ENCODE results near the gene PGLYRP3.
"Not testable (repeated sequence)": the region's sequence is repeated elsewhere in the genome, so short reads cannot be mapped to it uniquely, and the experiment has no call there.

DNA sequence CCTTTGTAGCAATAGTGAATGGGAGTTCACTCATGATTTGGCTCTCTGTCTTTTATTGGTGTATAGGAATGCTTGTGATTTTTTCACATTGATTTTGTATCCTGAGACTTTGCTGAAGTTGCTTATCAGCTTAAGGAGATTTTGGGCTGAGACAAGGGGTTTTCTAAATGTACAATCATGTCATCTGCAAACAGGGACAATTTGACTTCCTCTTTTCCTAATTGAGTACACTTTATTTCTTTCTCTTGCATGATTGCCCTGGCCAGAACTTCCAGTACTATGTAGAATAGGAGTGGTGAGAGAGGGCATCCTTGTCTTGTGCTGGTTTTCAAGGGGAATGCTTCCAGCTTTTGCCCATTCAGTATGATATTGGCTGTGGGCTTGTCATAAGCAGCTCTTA is 3.3 kb upstream of the PGLYRP3 start:
- TF ChIP-seq, protein P1, sequence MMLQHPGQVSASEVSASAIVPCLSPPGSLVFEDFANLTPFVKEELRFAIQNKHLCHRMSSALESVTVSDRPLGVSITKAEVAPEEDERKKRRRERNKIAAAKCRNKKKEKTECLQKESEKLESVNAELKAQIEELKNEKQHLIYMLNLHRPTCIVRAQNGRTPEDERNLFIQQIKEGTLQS (IDR thresholded peaks at IDR 0.05): not testable (repeated sequence)
- TF ChIP-seq, protein P1 (CRISPR knock-in tag; conservative IDR thresholded peaks at IDR 0.05): not testable (repeated sequence)
- TF ChIP-seq, protein P2, sequence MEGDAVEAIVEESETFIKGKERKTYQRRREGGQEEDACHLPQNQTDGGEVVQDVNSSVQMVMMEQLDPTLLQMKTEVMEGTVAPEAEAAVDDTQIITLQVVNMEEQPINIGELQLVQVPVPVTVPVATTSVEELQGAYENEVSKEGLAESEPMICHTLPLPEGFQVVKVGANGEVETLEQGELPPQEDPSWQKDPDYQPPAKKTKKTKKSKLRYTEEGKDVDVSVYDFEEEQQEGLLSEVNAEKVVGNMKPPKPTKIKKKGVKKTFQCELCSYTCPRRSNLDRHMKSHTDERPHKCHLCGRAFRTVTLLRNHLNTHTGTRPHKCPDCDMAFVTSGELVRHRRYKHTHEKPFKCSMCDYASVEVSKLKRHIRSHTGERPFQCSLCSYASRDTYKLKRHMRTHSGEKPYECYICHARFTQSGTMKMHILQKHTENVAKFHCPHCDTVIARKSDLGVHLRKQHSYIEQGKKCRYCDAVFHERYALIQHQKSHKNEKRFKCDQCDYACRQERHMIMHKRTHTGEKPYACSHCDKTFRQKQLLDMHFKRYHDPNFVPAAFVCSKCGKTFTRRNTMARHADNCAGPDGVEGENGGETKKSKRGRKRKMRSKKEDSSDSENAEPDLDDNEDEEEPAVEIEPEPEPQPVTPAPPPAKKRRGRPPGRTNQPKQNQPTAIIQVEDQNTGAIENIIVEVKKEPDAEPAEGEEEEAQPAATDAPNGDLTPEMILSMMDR (IDR thresholded peaks at IDR 0.05 in 2 of 3, conservative IDR thresholded peaks at IDR 0.05 in 1 of 3; ENCODE audit: insufficient read depth in 2 of 3, low read depth in 1 of 3, low read length in 3 of 3): not testable (repeated sequence)
- TF ChIP-seq, protein P3, sequence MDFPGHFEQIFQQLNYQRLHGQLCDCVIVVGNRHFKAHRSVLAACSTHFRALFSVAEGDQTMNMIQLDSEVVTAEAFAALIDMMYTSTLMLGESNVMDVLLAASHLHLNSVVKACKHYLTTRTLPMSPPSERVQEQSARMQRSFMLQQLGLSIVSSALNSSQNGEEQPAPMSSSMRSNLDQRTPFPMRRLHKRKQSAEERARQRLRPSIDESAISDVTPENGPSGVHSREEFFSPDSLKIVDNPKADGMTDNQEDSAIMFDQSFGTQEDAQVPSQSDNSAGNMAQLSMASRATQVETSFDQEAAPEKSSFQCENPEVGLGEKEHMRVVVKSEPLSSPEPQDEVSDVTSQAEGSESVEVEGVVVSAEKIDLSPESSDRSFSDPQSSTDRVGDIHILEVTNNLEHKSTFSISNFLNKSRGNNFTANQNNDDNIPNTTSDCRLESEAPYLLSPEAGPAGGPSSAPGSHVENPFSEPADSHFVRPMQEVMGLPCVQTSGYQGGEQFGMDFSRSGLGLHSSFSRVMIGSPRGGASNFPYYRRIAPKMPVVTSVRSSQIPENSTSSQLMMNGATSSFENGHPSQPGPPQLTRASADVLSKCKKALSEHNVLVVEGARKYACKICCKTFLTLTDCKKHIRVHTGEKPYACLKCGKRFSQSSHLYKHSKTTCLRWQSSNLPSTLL (IDR thresholded peaks at IDR 0.05): not testable (repeated sequence)
- TF ChIP-seq MAFK (IDR thresholded peaks at IDR 0.05; ENCODE audit: low read length); DNMT1 (IDR thresholded peaks at IDR 0.05); CSDE1 (IDR thresholded peaks at IDR 0.05): not testable (repeated sequence)

All from K562 (cell line).